D721Med (cell line): ENCODE measurements around the gene SLC38A2.

Source experiments
- DNase-seq: peaks from one replicate; pipeline ENCODE4 v3.0.0; 2011; ENCODE audit warnings: low spot score; ENCODE audit not compliant: insufficient read length
- FAIRE-seq: peaks from 2 replicates; lab custom pipeline; 2011; peaks lifted over from hg19 to GRCh38; lab: Jason Lieb, UNC
- TF ChIP-seq, protein P1 (sequence below): IDR thresholded peaks from 2 replicates; pipeline ENCODE4 v1.5.1; 2012; ENCODE audit warnings: mild to moderate bottlenecking, control low read depth; ENCODE audit not compliant: insufficient read depth; ENCODE audit errors: missing control alignments

Gene SLC38A2

DNA sequence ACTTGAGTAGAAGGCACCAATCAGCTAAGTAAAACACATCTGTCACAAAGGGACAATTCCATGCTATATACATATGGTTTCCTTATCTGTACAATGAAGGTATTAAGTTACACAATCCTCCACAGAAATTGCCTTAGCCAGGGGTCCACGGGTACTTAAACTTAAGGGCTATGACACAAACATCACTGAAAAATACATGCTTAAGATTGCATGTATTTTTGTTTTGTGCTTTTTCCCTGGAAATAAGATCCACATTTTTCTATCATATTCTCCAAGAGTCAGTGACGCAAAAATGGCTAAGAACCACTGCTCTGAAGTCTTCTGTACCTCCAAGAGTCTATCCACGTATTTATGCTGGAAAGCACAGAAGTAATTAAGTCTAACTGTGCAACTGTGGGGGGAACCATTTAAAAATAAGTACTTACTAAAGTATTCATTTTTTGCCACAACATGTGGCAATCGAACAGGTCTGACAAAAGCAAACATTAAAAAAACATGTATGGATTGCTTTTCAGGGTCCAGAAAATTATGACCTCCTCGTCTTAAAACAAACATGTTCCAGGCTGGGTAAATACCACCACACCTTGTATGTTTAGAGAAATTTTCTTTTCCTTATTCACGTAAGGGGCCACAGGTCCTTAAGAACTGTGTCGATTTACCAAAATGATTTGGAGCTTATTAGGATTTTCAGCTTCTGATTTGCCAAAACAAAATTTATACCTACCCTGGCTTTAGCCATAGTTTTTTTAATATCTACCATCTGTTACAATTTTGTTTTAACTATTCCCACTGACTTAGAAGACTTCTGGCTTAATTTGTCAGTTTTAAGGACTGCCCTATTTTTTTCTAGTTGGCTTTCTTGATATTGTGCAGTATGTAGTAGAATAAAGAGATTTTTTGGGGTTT is 2.8 kb downstream of the SLC38A2 start:
- FAIRE-seq (no peak), DNase-seq (no peak)
- TF ChIP-seq, protein P1, sequence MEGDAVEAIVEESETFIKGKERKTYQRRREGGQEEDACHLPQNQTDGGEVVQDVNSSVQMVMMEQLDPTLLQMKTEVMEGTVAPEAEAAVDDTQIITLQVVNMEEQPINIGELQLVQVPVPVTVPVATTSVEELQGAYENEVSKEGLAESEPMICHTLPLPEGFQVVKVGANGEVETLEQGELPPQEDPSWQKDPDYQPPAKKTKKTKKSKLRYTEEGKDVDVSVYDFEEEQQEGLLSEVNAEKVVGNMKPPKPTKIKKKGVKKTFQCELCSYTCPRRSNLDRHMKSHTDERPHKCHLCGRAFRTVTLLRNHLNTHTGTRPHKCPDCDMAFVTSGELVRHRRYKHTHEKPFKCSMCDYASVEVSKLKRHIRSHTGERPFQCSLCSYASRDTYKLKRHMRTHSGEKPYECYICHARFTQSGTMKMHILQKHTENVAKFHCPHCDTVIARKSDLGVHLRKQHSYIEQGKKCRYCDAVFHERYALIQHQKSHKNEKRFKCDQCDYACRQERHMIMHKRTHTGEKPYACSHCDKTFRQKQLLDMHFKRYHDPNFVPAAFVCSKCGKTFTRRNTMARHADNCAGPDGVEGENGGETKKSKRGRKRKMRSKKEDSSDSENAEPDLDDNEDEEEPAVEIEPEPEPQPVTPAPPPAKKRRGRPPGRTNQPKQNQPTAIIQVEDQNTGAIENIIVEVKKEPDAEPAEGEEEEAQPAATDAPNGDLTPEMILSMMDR, result no peak

DNA sequence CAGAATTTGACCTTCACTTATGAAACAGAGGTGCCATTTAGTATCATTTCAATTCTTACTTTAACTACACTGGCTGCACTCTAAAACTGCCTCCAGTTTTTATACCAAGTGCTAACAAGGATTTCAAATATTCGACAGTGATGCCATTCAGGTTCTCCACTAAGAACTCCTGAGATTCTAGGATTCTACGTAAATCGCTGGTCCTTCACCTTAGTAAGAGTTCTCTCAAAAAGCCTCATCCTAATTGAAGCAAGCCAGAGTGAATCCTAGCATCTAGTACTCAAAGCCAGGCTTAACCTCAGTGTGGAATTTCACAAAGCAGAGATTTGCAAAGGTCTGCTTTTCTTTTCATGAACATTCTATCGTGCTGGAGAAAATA is 3.5 kb downstream of the SLC38A2 start:
- TF ChIP-seq, protein P1, result no peak
- FAIRE-seq (no peak), DNase-seq (no peak)

DNA sequence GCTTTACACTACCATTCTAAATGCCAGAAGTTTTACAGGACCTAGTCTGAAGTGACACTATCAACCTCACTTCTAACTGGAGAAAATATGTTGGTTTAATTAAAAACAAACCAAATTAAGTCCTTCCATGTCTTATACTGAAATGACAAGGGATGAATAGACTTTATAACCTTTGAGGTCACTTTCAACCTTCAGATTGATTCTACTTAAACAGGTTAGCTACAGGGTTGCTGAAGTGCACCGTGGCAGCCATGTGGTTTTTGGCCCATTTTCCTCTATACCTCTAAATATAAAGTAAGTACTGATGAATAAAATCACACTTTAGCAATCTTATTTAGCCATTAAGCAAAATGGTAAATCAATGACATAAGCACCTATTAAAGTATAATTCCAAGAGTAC is 3.9 kb downstream of the SLC38A2 start:
- no peak for FAIRE-seq
- no peak for DNase-seq
- TF ChIP-seq, protein P1, result no peak

DNA sequence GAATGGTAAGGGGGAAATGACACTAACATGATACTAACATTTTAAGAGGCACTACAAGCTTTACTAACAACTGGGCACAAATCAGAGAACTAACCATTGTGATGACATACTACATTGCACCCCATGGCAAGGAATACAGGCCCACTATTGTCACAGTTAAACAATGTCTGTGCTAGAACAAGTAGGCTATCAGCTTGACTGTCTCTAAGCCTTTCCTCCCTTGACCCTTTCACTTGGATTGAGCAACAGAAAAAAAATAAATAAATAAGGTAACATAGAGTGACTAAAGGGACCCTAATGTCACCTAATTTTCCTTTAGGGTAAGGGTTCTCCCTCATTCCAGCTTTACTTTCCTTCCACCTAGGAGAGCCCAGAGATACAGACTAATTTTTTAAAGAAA is 4.4 kb downstream of the SLC38A2 start:
- FAIRE-seq (no peak), DNase-seq (no peak)
- TF ChIP-seq, protein P1, result no peak

DNA sequence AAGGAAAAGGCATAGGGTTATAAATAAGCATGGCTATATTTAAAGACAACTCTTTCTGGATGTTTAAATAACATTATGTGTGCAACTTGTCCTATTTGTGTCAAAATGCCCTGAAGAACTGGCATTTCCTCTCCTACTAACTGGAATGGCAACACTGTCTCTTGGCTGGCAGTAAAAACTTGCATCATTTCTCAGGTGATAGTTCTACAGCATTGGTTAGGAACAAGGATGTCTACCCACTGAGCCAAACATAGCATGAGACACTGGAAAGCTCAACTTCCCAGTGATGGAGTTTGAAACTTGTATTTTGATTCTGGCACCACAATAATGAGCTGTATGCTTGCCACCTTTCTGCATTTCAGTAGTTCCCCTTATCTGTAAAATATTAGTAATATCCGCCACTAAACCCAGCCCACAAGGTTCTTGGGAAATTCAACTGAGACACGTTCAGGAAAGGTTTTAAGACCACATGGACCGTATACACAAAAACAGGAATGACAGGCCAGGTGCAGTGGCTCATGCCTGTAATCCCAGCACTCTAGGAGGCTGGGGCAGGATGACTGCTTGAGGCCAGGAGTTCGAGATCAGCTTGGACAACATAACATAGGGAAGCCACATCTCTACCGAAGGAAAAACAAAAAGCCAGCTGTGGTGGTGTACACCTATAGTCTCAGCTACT is 5.1 kb downstream of the SLC38A2 start:
- no peak for DNase-seq
- FAIRE-seq, result no peak
- TF ChIP-seq, protein P1, result no peak

DNA sequence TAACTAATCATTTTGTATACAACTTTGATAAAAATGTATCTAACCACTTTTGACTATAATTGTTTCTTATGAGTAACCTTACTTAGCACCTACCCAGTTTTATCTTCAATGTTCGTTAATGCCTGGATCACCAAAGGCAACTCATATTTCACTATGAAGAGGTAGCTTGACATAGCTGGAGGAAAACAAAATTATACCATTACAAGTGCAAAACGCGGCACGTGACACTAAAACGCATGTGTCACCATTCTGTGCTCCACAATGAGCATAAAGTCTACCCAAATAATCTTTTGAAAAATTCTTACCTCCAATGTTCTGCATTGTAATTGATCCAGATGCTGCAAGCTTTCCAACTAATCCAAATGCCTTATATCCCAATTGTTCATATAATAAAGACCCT is 5.8 kb downstream of the SLC38A2 start:
- DNase-seq (no peak), FAIRE-seq (no peak)
- TF ChIP-seq, protein P1, result no peak

DNA sequence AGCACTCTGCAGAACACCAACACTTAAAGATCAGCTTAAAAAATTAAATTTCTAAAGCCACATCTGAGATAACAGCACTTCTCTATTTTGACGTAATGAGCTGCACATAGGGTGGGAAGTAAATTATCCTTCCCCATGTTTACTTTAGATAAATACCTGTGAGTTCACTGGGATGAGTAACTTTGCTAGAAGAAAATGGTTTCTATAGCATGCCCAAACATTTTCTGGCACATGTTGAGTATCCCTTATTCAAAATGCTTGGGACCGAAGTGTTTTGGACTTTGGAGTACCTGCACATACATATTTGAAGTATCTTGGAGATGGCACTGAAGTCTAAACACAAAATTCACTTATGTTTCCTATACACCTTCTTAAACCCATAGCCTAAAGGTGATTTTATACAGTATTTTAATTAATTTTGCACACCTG is 6.6 kb downstream of the SLC38A2 start:
- TF ChIP-seq, protein P1, result no peak
- no peak for DNase-seq
- no peak for FAIRE-seq
